GM21786 (cell line): ENCODE results near the gene ADRB1.

ENCODE experiments used
- ATAC-seq: cut with Tn5 transposase; IDR thresholded peaks from one replicate; pipeline ENCODE4 v1.9.1; 2021; ENCODE audit not compliant: unreplicated experiment

ADRB1 gene

DNA sequence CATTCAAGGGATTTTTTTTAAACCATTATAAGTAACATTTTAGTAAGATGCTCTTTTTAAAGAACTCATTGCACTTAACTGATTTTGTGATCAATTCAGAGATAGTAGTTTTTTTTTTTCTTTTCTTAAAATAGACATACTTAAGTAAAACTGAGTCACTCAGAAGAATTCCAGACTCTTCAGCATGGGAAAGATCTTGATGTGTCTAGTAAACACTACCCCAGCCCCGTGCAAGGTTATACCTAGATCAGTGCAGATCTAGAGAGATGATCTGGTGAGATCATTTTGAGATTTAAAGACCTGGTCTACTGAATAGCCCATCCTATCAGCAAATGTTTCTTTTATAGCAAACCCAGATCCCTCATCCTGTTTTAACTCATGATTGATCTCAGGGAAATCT is 8.6 kb downstream of the ADRB1 start:
- ATAC-seq = no peak

DNA sequence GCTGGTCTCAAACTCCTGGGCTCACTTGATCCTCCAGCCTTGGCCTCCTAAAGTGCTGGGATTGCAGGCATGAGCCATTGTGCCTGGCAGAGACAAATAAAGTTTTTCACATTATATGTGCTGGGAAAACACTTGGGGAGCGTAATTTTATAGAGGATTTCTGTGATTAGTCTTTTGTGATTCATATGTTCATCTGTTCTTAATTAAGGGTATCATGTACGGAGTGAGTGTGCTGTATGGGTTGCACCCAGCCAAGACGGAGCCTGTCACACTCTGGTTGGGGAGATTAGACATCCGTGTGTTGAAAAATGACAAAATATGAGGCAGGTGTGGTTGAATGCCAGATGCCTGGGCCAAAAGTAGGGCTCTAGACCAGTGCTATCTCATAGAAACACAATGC is 10.3 kb downstream of the ADRB1 start:
- no peak for ATAC-seq

- ATAC-seq = no peak
Measured at GRCh38 chr10:114057855-114058254, 14.2 kb downstream of the ADRB1 start.

- ATAC-seq = no peak
Measured at GRCh38 chr10:114058297-114058696, 14.6 kb downstream of the ADRB1 start.

GRCh38 chr10:114059561-114059960 is 15.9 kb downstream of the ADRB1 start:
- ATAC-seq = no peak

GRCh38 chr10:114060456-114060855 is 16.8 kb downstream of the ADRB1 start:
- ATAC-seq = no peak

- no peak for ATAC-seq
Measured at GRCh38 chr10:114061148-114061547, 17.5 kb downstream of the ADRB1 start.

- no peak for ATAC-seq
Measured at GRCh38 chr10:114061789-114062188, 18.1 kb downstream of the ADRB1 start.

- ATAC-seq = no peak
Measured at GRCh38 chr10:114064151-114065048, 20.7 kb downstream of the ADRB1 start.

GRCh38 chr10:114065049-114065435 is 21.4 kb downstream of the ADRB1 start:
- no peak for ATAC-seq

GRCh38 chr10:114068054-114068707 is 24.5 kb downstream of the ADRB1 start:
- ATAC-seq = no peak

DNA sequence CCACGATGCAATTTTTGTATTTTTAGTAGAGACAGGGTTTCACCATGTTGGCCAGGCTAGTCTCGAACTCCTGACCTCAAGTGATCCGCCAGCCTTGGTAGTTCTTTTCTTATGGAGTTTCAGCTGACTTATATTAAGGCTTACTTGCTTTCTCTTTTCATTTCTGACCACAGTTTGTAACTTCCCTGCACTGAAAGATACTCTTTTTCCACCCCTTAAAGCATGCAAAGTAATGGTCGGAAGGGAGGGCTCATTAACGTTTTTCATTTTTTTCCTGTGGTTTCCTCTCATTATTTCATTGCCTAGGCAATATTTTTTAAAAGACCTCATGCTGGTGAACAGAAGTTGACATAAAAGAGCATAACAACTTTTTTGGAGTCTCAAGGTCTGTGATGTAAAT is 27.0 kb downstream of the ADRB1 start:
- no peak for ATAC-seq

DNA sequence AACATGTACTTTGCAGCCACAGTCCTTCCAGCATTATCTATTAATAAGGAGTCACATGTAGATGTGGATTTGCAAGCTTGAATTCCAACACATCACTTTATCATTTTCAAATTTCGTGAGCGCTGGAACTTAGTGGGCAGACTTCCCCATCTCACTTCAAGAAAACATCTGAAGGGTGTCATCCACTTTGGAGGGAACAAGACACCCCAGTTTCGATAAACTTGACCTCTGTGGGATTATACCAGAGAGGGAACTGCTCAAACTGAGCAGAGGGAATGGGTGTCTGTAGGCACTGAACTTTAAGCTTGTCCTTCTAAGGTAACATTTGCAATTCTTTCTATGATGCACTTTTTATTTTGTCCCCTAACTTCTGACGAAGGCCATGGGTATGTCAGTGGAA is 27.5 kb downstream of the ADRB1 start:
- no peak for ATAC-seq

- ATAC-seq = peak; percentile 44
Measured at GRCh38 chr10:114073395-114074186, 29.9 kb downstream of the ADRB1 start.

DNA sequence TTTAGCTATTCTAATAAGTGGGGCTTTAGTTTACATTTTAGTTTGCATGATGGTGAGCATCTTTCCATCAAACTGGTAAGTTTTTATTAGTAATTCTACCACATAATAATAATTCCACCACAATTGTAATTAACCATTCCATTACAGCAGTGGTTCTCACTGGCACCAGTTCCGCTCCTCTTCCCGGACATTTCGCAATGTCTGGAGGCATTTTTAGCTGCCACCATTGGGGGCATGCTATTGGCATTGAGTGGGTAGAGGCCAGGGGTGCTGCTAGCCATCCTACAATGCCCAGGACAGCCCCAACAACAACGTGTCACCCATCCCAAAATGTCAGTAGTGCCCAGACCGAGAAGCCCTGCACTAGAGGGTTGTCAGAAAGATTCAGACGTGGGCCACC is 31.4 kb downstream of the ADRB1 start:
- ATAC-seq = no peak

- ATAC-seq = no peak
Measured at GRCh38 chr10:114077347-114077746, 33.7 kb downstream of the ADRB1 start.

DNA sequence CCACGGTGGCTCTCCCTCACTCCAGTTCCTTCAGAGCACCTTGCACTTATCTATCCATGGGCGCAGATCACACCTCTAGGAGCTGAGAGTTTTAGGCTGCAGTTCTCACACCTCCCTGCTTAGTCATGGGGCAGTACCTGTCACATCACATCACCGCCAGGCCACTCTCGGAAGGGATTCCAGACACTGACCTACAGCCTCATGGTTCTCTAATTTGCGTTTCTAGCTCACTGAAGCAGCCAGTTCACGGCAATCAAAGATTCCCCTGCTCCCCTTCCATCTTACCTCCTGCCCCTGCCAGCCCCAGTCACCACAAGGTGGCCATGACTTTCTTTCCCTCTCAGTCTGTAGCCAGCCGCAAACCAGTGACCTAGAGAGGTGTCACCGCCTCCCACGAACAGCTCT is 34.2 kb downstream of the ADRB1 start:
- ATAC-seq = no peak

DNA sequence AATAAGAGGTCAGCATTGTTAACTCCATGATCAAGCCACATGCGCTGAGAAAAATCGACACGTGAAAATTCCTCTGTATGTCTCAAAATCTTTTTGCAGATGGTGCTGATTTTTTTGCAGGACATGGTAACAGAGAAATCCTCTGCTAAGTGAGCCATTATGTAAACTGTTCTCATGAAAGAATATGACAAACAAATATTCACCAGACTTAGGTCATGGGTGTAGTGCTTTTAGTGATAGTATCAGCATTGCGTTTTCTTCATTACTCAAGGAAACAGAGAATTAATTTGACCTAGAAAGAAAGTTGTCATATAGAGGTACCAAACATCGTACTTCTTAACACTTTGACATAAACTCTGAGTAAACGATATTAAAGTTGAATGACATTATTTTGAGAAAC is 34.7 kb downstream of the ADRB1 start:
- ATAC-seq = no peak

- no peak for ATAC-seq
Measured at GRCh38 chr10:114079421-114079820, 35.8 kb downstream of the ADRB1 start.

GRCh38 chr10:114081911-114082583 is 38.4 kb downstream of the ADRB1 start:
- no peak for ATAC-seq

- ATAC-seq = no peak
Measured at GRCh38 chr10:114083040-114083439, 39.4 kb downstream of the ADRB1 start.
